Stimulated activated CD8-positive, alpha-beta memory T cell treated with anti-CD3 and anti-CD28 coated beads, Interleukin-15, amount 100 ng/mL, for 4 hours (primary cell): Measurements from ENCODE around the gene FGD5.

Source experiments
- DNase-seq, 2 donors: peaks; one replicate each; pipeline ENCODE4 v3.0.0-alpha.2; 2020; ENCODE audit warnings: low read depth in 2 of 2

Gene FGD5

GRCh38 chr3:14789640-14790285 lies 29.0 kb upstream of the FGD5 start:
- no peak for DNase-seq

GRCh38 chr3:14791343-14791945 lies 27.3 kb upstream of the FGD5 start:
- no peak for DNase-seq

GRCh38 chr3:14792691-14793121 lies 26.1 kb upstream of the FGD5 start:
- DNase-seq, result no peak

GRCh38 chr3:14793126-14793857 lies 25.5 kb upstream of the FGD5 start:
- no peak for DNase-seq

- no peak for DNase-seq
These were observed 24.9 kb upstream of the FGD5 start for GRCh38 chr3:14793858-14794234.

- no peak for DNase-seq
These were observed 24.3 kb upstream of the FGD5 start for GRCh38 chr3:14794435-14794834.

GRCh38 chr3:14795996-14796395 lies 22.8 kb upstream of the FGD5 start:
- DNase-seq, result no peak

- no peak for DNase-seq
These were observed 22.2 kb upstream of the FGD5 start for GRCh38 chr3:14796403-14797077.

GRCh38 chr3:14797731-14798130 lies 21.0 kb upstream of the FGD5 start:
- no peak for DNase-seq

- no peak for DNase-seq
These were observed 20.5 kb upstream of the FGD5 start for GRCh38 chr3:14798231-14798630.

- no peak for DNase-seq
These were observed 19.6 kb upstream of the FGD5 start for GRCh38 chr3:14799146-14799545.

GRCh38 chr3:14801031-14801430 lies 17.7 kb upstream of the FGD5 start:
- DNase-seq, result no peak

- no peak for DNase-seq
These were observed 16.9 kb upstream of the FGD5 start for GRCh38 chr3:14801668-14802380.

GRCh38 chr3:14802381-14802731 lies 16.4 kb upstream of the FGD5 start:
- no peak for DNase-seq

- no peak for DNase-seq
These were observed 15.4 kb upstream of the FGD5 start for GRCh38 chr3:14803101-14803980.

- DNase-seq, result no peak
These were observed 14.6 kb upstream of the FGD5 start for GRCh38 chr3:14803981-14804834.

GRCh38 chr3:14804835-14805780 lies 13.7 kb upstream of the FGD5 start:
- DNase-seq, result no peak

- no peak for DNase-seq
These were observed 12.7 kb upstream of the FGD5 start for GRCh38 chr3:14805961-14806537.
